ENCODE measurements around the gene FARP1.

GRCh38 chr13:98397861-98398260 is 255.0 kb downstream of the FARP1 start:
- TF ChIP-seq CTCF (IDR thresholded peaks at IDR 0.05; ENCODE audit: insufficient read depth, low read depth, low read length) (no peak), EZH2 (IDR thresholded peaks at IDR 0.05; ENCODE audit: insufficient read depth, low read length) (no peak)

All from astrocyte (in vitro differentiated cells and primary cell).